ENCODE measurements around the gene NLRC5. TPM values are rescaled to one million over a fixed set of nuclear protein-coding genes. Genes with fewer than 3 reads are reported as not detected.
"Not testable (repeated sequence)": the region's sequence is repeated elsewhere in the genome, so short reads cannot be mapped to it uniquely, and the experiment has no call there.

NLRC5 gene
- total RNA-seq, 2 donors from 2014 or later = 0.64 to 0.97 TPM

- H3K9ac ChIP-seq (ENCODE audit: extremely low read depth, low read length, poor library complexity, severe bottlenecking) = no peak overlapping the region
- Mint-ChIP-seq H3K27me3 (ENCODE audit: insufficient read depth) (peaks cover 17% of the 10 kb centered on the region), H3K36me3 (ENCODE audit: low read depth) (no peaks in the 10 kb centered on the region), H3K4me1 (no peaks in the 10 kb centered on the region), H3K9me3 (peaks cover 7% of the 10 kb centered on the region), H3K4me3 (no peak overlapping the region), H3K27ac (no peak overlapping the region)
- no peak overlapping the region for H3K4me3 ChIP-seq (ENCODE audit: low read length)
- no peaks in the 10 kb centered on the region for H3K9me3 ChIP-seq (ENCODE audit: control insufficient read depth, low read length)
- H3K4me1 ChIP-seq (ENCODE audit: control insufficient read depth, insufficient read depth, low read length) = no peaks in the 10 kb centered on the region
- H3K27me3 ChIP-seq (ENCODE audit: control insufficient read depth, insufficient read depth, low read length, poor library complexity, severe bottlenecking) = no peaks in the 10 kb centered on the region
- no peak for DNase-seq
- H3K27ac ChIP-seq (ENCODE audit: low read depth, low read length) = no peak overlapping the region
- TF ChIP-seq CTCF (conservative IDR thresholded peaks at IDR 0.05) = no peak
- H3K36me3 ChIP-seq (ENCODE audit: control insufficient read depth, insufficient read depth, low read length) = no peaks in the 10 kb centered on the region
- 83 to 90% methylated on average over 2 to 9 of the region's 9 CpGs for WGBS, 2 experiments (ENCODE audit: insufficient coverage in 1 of 2, insufficient read length in 1 of 2)
Observed at GRCh38 chr16:56973294-56973689, 16.1 kb upstream of the NLRC5 start.

GRCh38 chr16:56973899-56974298, 15.5 kb upstream of the NLRC5 start:
- peaks cover 17% of the 10 kb centered on the region for H3K27me3 Mint-ChIP-seq (ENCODE audit: insufficient read depth)
- H3K27ac Mint-ChIP-seq; H3K27ac ChIP-seq (ENCODE audit: low read depth, low read length); H3K4me3 ChIP-seq (ENCODE audit: low read length); H3K4me3 Mint-ChIP-seq; H3K9me3 Mint-ChIP-seq; H3K9me3 ChIP-seq (ENCODE audit: control insufficient read depth, low read length); H3K36me3 Mint-ChIP-seq (ENCODE audit: low read depth); H3K4me1 Mint-ChIP-seq; H3K9ac ChIP-seq (ENCODE audit: extremely low read depth, low read length, poor library complexity, severe bottlenecking); H3K36me3 ChIP-seq (ENCODE audit: control insufficient read depth, insufficient read depth, low read length); DNase-seq; H3K4me1 ChIP-seq (ENCODE audit: control insufficient read depth, insufficient read depth, low read length); H3K27me3 ChIP-seq (ENCODE audit: control insufficient read depth, insufficient read depth, low read length, poor library complexity, severe bottlenecking): not testable (repeated sequence)
- WGBS, 2 experiments (ENCODE audit: insufficient coverage in 1 of 2, insufficient read length in 1 of 2) = 86 to 100% methylated on average over 3 to 7 of the region's 7 CpGs

GRCh38 chr16:56974549-56975300, 14.6 kb upstream of the NLRC5 start:
- H3K27ac Mint-ChIP-seq = no peak overlapping the region
- Histone ChIP-seq H3K9me3 (ENCODE audit: control insufficient read depth, low read length) (no peaks in the 10 kb centered on the region), H3K4me3 (ENCODE audit: low read length) (no peak overlapping the region), H3K9ac (ENCODE audit: extremely low read depth, low read length, poor library complexity, severe bottlenecking) (no peak overlapping the region), H3K27me3 (ENCODE audit: control insufficient read depth, insufficient read depth, low read length, poor library complexity, severe bottlenecking) (no peaks in the 10 kb centered on the region), H3K36me3 (ENCODE audit: control insufficient read depth, insufficient read depth, low read length) (no peaks in the 10 kb centered on the region), H3K27ac (ENCODE audit: low read depth, low read length) (no peak overlapping the region), H3K4me1 (ENCODE audit: control insufficient read depth, insufficient read depth, low read length) (no peaks in the 10 kb centered on the region)
- no peak for DNase-seq
- peaks cover 17% of the 10 kb centered on the region for H3K27me3 Mint-ChIP-seq (ENCODE audit: insufficient read depth)
- H3K9me3 Mint-ChIP-seq = peaks cover 7% of the 10 kb centered on the region
- H3K4me3 Mint-ChIP-seq = no peak overlapping the region
- no peaks in the 10 kb centered on the region for H3K36me3 Mint-ChIP-seq (ENCODE audit: low read depth)
- no peaks in the 10 kb centered on the region for H3K4me1 Mint-ChIP-seq
- TF ChIP-seq CTCF (conservative IDR thresholded peaks at IDR 0.05) = no peak
- 86 to 96% methylated on average over 4 to 9 of the region's 9 CpGs for WGBS, 2 experiments (ENCODE audit: insufficient coverage in 1 of 2, insufficient read length in 1 of 2)

Measured in endodermal cell (in vitro differentiated cells).